HG03439 (cell line): ENCODE measurements around the gene MSANTD7.
A peak's percentile ranks its signal among the peaks of the same experiment; 100 is the strongest.
"Not testable (repeated sequence)": the region's sequence is repeated elsewhere in the genome, so short reads cannot be mapped to it uniquely, and the experiment has no call there.

Experiments used
- ATAC-seq: cut with Tn5 transposase; IDR thresholded peaks from one replicate; pipeline ENCODE4 v1.9.1; 2021; ENCODE audit warnings: mild to moderate bottlenecking, moderate library complexity; ENCODE audit not compliant: unreplicated experiment

The MSANTD7 gene

GRCh38 chr10:14837003-14837756 lies 926 bp upstream of the MSANTD7 start:
- ATAC-seq, result no peak

GRCh38 chr10:14838582-14839304 lies 637 bp downstream of the MSANTD7 start:
- no peak for ATAC-seq

DNA sequence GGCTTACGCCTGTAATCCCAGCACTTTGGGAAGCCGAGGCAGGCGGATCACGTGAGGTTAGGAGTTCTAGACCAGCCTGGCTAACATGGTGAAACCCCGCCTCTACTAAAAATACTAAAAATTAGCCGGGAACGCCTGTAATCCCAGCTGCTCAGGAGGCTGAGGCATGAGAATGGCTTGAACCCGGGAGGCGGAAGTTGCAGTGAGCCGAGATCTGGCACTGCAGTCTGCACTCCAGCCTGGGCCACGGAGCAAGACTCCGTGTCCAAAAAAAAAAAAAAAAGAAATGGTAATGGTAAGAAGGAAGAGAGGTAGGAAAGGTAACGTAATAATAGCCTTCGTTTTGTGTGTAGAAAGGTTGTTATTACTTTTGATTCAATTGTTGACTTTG lies 1.2 kb downstream of the MSANTD7 start:
- ATAC-seq, result no peak

DNA sequence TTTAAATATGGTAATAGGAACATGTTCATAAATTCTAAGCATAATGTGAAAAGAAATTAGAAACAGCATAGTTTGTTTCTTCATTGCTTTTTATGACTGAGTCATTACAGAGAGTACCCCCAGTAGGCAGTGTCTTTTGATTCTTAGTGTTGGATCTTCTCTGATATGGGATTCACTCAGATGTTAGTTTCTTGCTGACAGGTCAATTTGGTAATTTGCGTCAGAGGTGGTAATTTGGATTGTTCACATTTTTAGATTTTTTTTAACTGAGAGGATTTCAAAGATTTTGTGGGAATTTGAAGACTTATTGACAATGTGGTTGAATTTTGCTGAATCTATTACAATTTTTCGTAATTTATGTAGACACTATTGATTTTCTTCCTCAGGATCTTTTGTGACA lies 2.1 kb downstream of the MSANTD7 start:
- ATAC-seq, result no peak

DNA sequence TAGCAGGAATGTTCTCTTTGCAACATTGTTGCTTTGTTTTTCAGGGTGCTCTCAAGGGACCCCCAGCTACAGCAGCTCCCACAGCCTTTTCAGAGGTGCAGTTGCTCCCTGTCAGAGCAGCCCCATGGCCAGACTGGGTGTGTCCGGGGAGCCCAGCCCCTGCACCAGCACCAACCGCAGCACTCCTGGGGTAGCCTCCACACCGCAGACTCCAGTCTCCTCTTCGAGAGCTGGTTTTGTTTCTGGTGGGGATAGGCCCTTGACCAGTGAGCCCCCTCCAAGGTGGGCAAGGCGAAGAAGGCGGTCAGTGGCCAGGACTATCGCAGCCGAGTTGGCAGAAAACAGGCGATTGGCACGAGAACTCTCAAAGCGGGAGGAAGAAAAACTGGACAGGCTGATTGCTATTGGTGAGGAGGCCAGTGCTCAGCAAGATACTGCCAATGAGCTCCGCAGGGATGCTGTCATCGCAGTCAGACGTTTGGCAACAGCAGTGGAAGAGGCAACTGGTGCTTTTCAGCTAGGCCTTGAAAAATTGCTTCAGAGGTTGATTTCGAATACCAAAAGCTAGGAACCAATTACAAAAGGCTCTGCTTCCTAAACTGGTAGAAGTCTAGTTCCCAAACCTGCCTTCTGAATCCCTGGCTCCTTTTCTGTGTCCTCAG lies 5.4 kb downstream of the MSANTD7 start:
- no peak for ATAC-seq

DNA sequence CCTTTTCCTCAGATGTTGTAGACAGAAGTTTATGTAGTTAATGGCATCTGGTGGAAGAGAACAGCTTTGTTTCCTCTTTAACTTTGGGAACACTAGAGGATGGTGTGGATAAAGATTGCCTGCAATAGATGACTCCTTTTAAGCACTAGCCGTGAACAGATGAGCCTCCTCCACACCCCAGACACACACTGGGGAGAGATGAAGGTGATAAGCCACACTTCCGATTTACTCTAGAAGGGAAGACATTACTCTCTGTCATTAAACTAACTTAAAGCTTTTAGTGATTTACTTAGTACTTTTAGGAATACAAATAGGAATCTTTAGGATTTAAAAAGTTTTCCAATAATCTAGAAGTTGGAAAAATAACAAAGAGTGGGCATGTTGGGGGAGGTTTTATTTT lies 6.8 kb downstream of the MSANTD7 start:
- no peak for ATAC-seq

DNA sequence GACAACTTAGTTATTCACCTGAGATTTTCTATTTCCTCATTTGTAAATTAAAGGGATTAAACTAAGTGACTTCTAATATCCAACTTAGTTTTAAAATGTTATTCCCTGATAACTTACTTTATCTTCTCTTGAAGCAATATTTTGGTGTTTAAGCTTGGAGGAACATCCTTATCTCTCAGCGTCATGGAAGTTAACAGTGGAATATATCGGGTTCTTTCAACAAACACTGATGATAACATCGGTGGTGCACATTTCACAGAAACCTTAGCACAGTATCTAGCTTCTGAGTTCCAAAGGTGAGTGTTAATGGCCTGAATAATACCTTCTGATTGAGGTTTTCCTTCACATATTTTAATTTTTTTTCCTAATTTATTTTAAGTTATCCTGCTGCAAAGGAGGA lies 14.1 kb downstream of the MSANTD7 start:
- no peak for ATAC-seq

GRCh38 chr10:14855453-14855852 lies 17.3 kb downstream of the MSANTD7 start:
- no peak for ATAC-seq

DNA sequence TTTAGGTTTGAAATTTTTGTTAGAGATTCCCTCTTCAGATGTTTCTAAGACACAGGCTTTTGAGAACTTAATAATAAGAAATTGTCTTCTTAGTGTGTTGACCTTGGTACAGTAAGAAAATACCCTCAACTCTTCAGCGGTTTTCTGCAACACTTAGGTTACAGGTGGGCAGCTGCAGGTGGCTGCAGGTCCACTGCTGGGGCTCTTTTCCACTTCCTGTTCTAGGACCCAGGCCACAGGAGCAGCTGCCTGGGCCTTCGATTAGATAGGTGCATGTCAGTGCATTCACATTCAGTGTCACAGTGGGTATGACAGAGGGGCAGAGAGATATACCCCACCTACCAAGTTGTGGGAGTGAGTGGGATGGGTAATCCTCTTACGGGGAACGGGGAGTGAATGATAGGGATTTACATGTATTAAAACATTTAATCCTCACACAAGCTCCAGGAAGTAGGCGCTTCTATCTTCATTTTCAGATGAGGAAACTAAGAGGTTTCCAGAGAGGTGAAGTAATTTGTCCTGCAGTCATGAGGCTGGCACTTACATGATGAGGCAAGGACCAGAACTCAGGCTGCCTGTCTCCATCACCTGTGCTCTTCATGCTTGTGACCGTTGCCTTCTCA lies 20.3 kb downstream of the MSANTD7 start:
- no peak for ATAC-seq

- no peak for ATAC-seq
Measured at GRCh38 chr10:14859043-14859442, 20.9 kb downstream of the MSANTD7 start.

DNA sequence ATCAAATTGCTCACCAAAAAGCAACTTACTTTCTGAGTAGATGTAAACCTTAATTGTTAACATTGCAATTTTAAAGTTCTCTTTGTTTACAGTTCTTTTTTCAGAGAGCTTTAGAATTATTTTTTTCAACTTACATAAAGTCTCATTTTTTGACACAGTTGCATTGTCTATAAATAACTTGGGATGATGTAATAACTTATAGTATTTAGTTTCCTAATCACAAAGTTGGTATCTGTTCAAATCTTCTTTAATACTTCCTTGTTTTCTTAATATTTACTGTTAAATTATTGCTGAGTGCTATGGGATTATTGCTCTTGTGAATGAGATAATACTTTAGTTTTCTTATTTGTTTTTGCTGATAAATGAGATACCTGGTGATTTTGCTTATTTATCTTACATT lies 21.7 kb downstream of the MSANTD7 start:
- no peak for ATAC-seq

DNA sequence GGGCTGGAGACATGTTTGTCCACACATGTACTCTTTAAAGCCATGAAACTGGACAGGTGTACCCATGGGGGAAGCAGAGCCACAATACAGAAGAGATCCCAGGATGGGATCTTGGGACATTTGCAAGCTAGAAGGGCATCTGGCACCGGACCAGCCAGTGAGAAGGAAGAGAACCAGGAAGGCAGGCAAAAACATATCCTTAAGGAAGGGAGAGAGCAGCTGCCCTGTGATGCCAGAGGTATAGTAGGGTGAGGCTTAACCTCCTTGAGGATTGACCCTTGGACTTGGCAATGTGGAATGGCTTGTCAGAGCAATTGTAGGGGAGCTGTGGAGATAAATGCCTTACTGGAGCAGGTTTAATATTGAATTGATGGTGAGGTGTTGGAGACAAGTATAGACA lies 22.7 kb downstream of the MSANTD7 start:
- no peak for ATAC-seq

DNA sequence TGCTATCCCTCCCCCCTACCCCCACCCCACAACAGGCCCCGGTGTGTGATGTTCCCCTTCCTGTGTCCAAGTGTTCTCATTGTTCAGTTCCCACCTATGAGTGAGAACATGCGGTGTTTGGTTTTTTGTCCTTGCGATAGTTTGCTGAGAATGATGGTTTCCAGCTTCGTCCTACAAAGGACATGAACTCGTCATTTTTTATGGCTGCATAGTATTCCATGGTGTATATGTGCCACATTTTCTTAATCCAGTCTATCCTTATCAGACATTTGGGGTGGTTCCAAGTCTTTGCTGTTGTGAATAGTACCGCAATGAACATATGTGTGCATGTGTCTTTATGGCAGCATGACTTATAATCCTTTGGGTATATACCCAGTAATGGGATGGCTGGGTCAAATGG lies 26.4 kb downstream of the MSANTD7 start:
- not testable (repeated sequence) for ATAC-seq

DNA sequence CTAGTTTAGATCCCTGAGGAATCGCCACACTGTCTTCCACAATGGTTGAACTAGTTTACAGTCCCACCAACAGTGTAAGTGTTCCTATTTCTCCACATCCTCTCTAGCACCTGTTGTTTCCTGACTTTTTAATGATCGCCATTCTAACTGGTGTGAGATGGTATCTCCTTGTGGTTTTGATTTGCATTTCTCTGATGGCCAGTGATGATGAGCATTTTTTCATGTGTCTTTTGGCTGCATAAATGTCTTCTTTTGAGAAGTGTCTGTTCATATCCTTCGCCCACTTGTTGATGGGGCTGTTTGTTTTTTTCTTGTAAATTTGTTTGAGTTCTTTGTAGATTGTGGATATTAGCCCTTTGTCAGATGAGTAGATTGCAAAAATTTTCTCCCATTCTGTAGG lies 26.8 kb downstream of the MSANTD7 start:
- not testable (repeated sequence) for ATAC-seq

DNA sequence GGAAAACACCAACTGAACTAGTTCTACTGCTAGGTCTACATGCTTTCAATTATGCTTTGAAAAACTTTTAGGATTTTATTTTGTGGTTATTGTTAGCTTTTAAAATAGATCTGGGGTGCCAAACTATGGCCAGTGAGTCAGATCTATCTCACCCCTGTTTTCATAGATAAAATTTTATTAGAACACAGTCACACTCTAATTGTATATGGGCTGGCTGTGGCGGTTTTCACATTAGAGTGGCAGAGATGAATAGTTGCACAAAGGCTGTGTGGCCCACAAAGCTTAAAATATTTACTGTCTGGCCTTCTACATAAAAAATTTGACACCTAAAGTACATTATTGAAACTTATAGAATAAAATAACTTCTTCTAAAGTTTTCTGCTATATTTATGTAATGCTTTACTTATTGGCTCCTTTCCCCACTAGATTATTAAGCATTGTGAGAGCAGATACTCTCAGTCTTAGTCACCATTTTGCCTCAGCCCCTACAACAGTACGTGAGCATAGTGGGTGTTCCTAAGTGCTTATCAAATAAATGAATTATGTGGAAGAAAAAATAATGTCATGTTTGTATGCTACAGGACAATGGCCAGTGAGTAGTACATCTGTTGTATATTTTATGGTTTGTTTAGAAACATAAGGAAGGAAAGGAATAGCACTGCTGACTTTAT lies 35.1 kb downstream of the MSANTD7 start:
- ATAC-seq, result no peak

DNA sequence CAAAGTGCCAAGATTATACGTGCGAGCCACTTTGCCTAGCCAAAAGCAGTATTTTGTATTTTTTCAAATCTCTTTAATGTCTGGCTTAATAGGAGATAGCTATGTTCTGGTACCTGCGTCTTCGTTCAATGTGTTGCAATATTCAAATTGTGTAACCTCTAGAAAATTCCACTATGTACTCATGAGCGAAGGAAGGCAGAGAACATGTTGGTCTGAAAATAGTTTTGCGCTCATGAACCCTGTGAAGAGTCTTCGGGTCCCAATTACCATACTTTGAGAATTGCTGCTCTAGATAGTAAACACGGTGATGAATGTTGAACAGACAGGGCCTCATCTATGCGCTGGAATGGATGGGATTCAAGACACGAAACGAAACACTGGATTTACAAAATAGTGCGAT lies 37.8 kb downstream of the MSANTD7 start:
- ATAC-seq, result no peak

DNA sequence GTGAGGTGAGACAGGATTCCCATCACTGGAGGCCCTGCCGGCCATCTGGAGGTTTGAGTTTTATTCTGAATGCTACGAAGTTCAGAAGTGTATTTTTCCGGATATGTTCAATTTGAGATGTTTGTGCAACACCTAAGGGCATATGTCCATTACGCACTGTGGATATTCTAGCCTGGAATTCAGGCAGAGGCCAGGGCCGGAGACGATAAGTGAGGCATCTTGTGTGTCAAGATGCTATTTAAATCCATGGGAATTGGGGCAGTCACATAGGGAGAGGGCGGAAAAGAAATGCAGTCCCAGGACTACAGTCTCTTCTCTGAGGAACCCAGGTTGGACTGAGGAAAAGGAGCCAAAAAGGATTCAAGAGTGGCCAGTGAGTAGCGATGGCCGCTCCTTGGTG lies 38.7 kb downstream of the MSANTD7 start:
- ATAC-seq, result no peak

DNA sequence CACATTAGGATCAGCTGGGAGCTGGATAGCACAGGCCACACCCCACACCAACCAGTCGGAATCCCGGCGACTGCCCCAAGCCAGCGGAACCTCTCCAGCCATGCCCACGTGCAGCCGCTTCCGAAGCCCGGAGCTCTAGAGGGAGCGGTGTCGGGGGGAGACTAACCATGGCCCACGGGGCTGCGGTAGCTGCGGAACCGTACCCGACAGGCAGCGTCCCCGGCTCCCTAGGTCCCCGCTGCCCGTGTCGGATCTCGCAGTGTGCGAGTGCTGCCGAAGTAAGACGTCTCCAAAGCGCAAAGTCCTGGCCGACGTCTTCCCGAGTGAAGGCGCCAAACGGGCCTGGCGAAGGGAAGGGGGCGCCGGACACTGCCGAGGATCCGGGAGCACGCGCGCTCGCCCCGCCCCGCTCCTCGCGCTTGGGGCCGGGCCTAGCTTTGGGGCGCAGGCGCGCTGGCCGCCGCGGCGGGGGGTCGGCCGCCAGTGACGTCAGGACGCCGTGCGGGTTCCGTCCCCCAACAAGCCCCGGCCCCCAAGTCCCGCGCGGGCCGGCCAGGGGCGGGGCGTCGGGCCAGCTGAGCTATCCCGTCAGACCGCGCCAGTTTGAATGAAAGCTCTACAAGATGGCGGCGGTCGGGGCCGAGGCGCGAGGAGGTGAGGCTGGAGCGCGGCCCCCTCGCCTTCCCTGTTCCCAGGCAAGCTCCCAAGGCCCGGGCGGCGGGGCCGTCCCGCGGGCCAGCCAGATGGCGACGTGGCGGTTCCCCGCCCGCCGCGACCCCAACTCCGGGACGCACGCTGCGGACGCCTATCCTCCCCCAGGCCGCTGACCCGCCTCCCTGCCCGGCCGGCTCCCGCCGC lies 40.4 kb downstream of the MSANTD7 start, which contains the start of gene SUV39H2:
SUV39H2 (plus strand) TSS at position 601 of the 858 bp plus-strand sequence; CDS start at position 624, 23 bp downstream.
- ATAC-seq, result peak; percentile 90

DNA sequence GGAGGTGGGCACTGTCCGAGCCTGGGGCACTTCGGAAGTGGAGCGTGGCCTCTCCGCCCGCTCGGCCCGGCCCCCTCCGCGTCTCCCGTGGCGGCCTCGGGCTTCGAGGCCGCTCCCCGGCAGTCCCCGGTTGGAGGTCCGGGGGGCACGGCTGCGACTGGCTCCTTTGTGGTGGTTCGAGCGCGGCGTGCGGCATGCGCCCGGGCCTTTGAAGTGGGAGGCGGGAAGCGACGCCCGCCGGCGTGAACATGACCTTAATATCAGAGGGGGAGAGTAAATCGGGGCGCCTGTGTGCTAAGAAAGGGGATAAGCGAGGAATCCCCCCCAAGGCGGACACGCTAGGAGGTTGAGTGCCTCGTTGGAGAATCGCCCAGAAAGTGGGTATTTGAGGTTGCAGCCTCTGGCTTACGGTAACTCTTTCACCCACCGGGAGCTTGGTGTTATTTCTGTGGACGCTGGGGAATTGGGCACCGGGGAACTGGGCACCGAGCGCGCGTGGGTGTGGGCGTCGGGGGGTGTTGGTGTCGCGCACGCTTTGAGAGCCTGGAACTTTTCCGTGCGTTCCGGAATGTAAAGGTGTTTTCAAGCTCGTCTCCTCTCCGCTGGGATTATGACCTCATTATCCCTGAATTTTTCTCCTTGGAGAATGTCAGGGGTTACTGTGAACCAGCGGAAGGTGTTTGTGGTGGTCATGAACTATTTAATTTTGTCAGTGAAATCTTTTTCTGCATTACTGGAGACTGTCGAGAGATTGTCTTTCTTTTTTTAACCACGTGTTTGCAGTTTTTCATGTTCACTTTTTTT lies 41.2 kb downstream of the MSANTD7 start:
- ATAC-seq, result peak; percentile 25
